K562 (cell line): Measurements from ENCODE around the gene KIF3A. TPM values are rescaled to one million over a fixed set of nuclear protein-coding genes. Genes with fewer than 3 reads are reported as not detected.

ENCODE experiments used
- ASH1L ChIP-seq: fragments of 450-650 bp; IDR thresholded peaks from 2 replicates; pipeline ENCODE4 v1.6.1; 2018; ENCODE audit warnings: borderline replicate concordance, mild to moderate bottlenecking, low read depth; ENCODE audit not compliant: partially characterized antibody
- HLTF ChIP-seq: fragments of 450-650 bp; IDR thresholded peaks from 2 replicates; pipeline ENCODE4 v1.6.1; 2016
- HMGN3 ChIP-seq: IDR thresholded peaks from 2 replicates; pipeline ENCODE4 v1.6.1; 2011; ENCODE audit warnings: borderline replicate concordance, low read depth, mild to moderate bottlenecking, mixed read lengths, low read length; ENCODE audit not compliant: insufficient read length; ENCODE audit errors: extremely low read depth
- ILF3 ChIP-seq: fragments of 450-650 bp; IDR thresholded peaks from 2 replicates; pipeline ENCODE4 v1.6.1; 2018; ENCODE audit warnings: antibody characterized with exemption, mild to moderate bottlenecking, moderate library complexity, borderline replicate concordance
- KAT2B ChIP-seq: IDR thresholded peaks from one replicate; pipeline ENCODE4 v1.6.1; 2012; ENCODE audit warnings: low read depth, mild to moderate bottlenecking, control low read depth, inconsistent platforms, low read length, moderate library complexity
- KDM5B ChIP-seq: fragments of 200-600 bp; sonication (generic); IDR thresholded peaks from 2 replicates; pipeline ENCODE4 v1.6.1; 2012; ENCODE audit warnings: low read depth, mild to moderate bottlenecking, moderate library complexity, low read length, control low read depth, inconsistent platforms; ENCODE audit not compliant: insufficient replicate concordance
- POU5F1 ChIP-seq: fragments of 150-350 bp; IDR thresholded peaks from 2 replicates; pipeline ENCODE4 v1.6.1; 2014; ENCODE audit warnings: borderline replicate concordance, low read length, low read depth, mild to moderate bottlenecking; ENCODE audit not compliant: partially characterized antibody
- TAF1 ChIP-seq: IDR thresholded peaks from 2 replicates; pipeline ENCODE4 v1.6.1; 2011; ENCODE audit warnings: mild to moderate bottlenecking, low read length, moderate library complexity; ENCODE audit not compliant: insufficient read depth, control insufficient read depth, severe bottlenecking; ENCODE audit errors: extremely low read depth
- TARDBP ChIP-seq: fragments of 450-650 bp; IDR thresholded peaks from 2 replicates; pipeline ENCODE4 v1.6.1; 2016
- ZBTB40 ChIP-seq, 2 experiments: fragments of 450-650 bp in 1 of 2; sonication (generic) in 1 of 2; formaldehyde crosslinking in 1 of 2; IDR thresholded peaks; 2 replicates each; pipeline versions ENCODE4 v1.7.1 to v1.9.0; 2016 to 2022; ENCODE audit warnings: inconsistent platforms in 1 of 2, mild to moderate bottlenecking in 1 of 2, missing genetic modification reagents in 1 of 2
- ZFP30 ChIP-seq: fragments of 250-450 bp; sonication (Bioruptor Pico); IDR thresholded peaks from 2 replicates; pipeline ENCODE4 v1.8.0; 2022; ENCODE audit warnings: moderate library complexity, mild to moderate bottlenecking, inconsistent platforms, borderline replicate concordance
- ZNF175 ChIP-seq: fragments of 200-800 bp; sonication (Bioruptor generic); IDR thresholded peaks from 2 replicates; pipeline ENCODE4 v1.6.1; 2016; ENCODE audit warnings: low read depth, mild to moderate bottlenecking, missing genetic modification characterization, missing compliant biosample characterization
- ZNF639 ChIP-seq, 2 experiments: fragments of 200-800 bp in 1 of 2; sonication (Bioruptor generic) in 1 of 2; sonication (generic) in 1 of 2; formaldehyde crosslinking in 1 of 2; IDR thresholded peaks in 1 of 2; conservative IDR thresholded peaks in 1 of 2; 2 replicates each; pipeline versions ENCODE4 v1.5.0 to v1.6.1; 2016 to 2020; ENCODE audit warnings: missing compliant biosample characterization in 1 of 2, missing genetic modification characterization in 1 of 2, missing genetic modification reagents in 1 of 2
- ZSCAN29 ChIP-seq: fragments of 450-650 bp; IDR thresholded peaks from 2 replicates; pipeline ENCODE4 v1.6.1; 2017
- ZSCAN32 ChIP-seq: fragments of 450-650 bp; formaldehyde crosslinking; IDR thresholded peaks from 2 replicates; pipeline ENCODE4 v1.4.0; 2020; ENCODE audit warnings: mild to moderate bottlenecking, moderate library complexity
- polyA plus RNA-seq, 8 experiments: library from polyadenylated mRNA; depleted of rRNA in 4 of 8; stranded (reverse) in 5 of 8; unstranded in 3 of 8; fragments of >200 nt; fragmentation: Nextera tagmentation in 2 of 8; fragmentation: Illumina TruSeq in 1 of 8; extraction: Ambion mirVana in 2 of 8; extraction: Trizol in 1 of 8; gene quantifications; 2 replicates each; pipeline versions ENCODE4 v1.2.1 to v1.2.3, GENCODE V29; 2011 to 2014; ENCODE audit warnings: inconsistent platforms in 1 of 8, missing spikeins in 1 of 8
- total RNA-seq, 7 experiments: library from RNA; depleted of rRNA in 6 of 7; stranded (reverse); fragments of >200 nt in 6 of 7; fragmentation: Illumina TruSeq in 2 of 7; extraction: Trizol in 2 of 7; gene quantifications; 2 replicates each; pipeline versions ENCODE4 v1.2.1 to v1.2.3, GENCODE V29; 2011 to 2021; ENCODE audit warnings: low replicate concordance in 1 of 7

KIF3A gene
- total and polyA plus RNA-seq, 9 of the 15 experiments (the other 6 are each of a cell fraction or from before 2014, with no cell fraction given) = 1.5 to 7.8 (median 6.0) TPM

- peak in 1 of 2 experiments; percentile 79; a peak in 2 of 4 replicates for TF ChIP-seq ZNF639 (CRISPR knock-in tag; conservative IDR thresholded peaks at IDR 0.05 in 1 of 2, IDR thresholded peaks at IDR 0.05 in 1 of 2)
- TF ChIP-seq TARDBP = no peak; the same call in 1 of the 2 replicates
- no peak for TF ChIP-seq POU5F1
- TF ChIP-seq ILF3 = no peak
- no peak for TF ChIP-seq HLTF
- TF ChIP-seq ASH1L = no peak
- no peak for TF ChIP-seq ZSCAN32 (CRISPR knock-in tag)
- no peak for TF ChIP-seq ZSCAN29
- peak; percentile 54 for TF ChIP-seq HMGN3
- no peak for TF ChIP-seq ZFP30 (CRISPR knock-in tag)
- TF ChIP-seq KAT2B = no peak
- no peak for TF ChIP-seq ZBTB40 (IDR thresholded peaks at IDR 0.05)
- no peak for TF ChIP-seq ZBTB40 (CRISPR knock-in tag; IDR thresholded peaks at IDR 0.05)
- peak; percentile 53 for TF ChIP-seq TAF1
- TF ChIP-seq ZNF175 (CRISPR knock-in tag) = no peak
- peak; percentile 20 for TF ChIP-seq KDM5B
Measured at GRCh38 chr5:132777209-132778069, 40.1 kb upstream of the KIF3A start, which contains the start of gene SEPTIN8 (continued).
